Stimulated activated CD4-positive, alpha-beta T cell treated with anti-CD3 and anti-CD28 coated beads, Interleukin-2, amount 100 ng/mL, for 48 hours (primary cell): ENCODE measurements around the gene SRSF3.
"Not testable (repeated sequence)": the region's sequence is repeated elsewhere in the genome, so short reads cannot be mapped to it uniquely, and the experiment has no call there.

Experiments used
- DNase-seq, 2 donors: peaks; one replicate each; pipeline ENCODE4 v3.0.0-alpha.2; 2020

Gene SRSF3

DNA sequence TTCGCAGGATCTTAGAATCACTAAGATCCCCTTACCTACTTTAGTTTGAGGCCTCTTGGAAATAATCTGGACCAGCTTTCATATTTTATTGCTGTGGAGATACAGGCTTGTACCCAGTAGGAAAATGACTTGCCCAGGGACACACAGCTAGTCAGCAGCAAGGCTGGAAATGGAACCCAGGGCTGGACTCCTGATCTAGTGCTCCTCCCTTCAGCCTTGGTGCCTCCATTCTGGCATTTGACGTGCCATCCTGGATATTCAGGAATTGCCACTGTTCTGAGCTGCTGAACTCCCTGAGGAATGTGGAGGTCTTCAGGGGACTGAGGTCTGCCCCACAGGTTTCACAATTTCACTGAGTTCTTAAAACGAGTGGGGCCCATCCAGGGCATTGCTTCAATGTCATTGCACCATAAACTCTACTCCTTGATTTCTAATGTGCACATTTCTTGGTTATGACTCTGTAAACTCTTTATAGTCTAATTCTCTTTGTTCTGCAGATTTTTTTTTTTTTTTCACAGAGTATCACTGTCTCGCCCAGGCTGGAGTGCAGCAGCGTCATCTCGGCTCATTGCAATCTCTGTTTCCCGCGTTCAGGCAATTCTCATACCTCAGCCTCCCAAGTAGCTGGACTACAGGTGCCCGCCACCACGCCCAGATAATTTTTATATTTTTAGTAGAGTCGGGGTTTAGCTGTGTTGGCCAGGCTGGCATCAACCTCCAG lies 57.7 kb downstream of the SRSF3 start:
- no peak for DNase-seq

DNA sequence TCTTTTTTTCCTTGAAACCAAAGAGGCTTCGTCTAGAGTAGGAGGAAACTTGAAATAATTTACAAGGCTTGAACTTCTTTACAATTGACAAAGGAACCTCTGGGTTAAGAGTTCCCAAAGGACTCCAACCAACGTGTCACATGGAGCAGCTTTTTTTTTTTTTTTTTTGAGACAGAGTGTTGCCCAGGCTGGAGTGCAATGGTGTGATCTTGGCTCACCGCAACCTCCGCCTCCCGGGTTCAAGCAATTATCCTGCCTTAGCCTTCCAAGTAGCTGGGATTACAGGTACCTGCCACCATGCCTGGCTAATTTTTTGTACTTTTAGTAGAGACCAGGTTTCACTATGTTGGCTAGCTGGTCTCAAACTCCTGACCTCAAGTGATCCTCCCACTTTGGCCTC lies 60.3 kb downstream of the SRSF3 start:
- not testable (repeated sequence) for DNase-seq
